Inferior parietal cortex (tissue), 1 donor: ENCODE measurements around the gene OR14A16.

Experiments used
- DNase-seq: peaks from one replicate; pipeline ENCODE4 v3.0.0-alpha.2; 2016; ENCODE audit errors: extremely low spot score

Gene OR14A16

GRCh38 chr1:247769603-247770002, 54.3 kb downstream of the OR14A16 start:
- no peak for DNase-seq
